GM19468 (cell line): ENCODE data around the gene KLK11.

Experiments used
- ATAC-seq: cut with Tn5 transposase; IDR thresholded peaks from one replicate; pipeline ENCODE4 v1.9.1; 2021; ENCODE audit warnings: mild to moderate bottlenecking, moderate library complexity, moderate number of reproducible peaks; ENCODE audit not compliant: unreplicated experiment; ENCODE audit errors: extremely low read depth

Gene KLK11

GRCh38 chr19:51026554-51026831, at the start of gene KLK11:
TSS of gene KLK11 (minus strand) at chr19:51026616. CDS start at chr19:51025631, 985 bp downstream.
- ATAC-seq: no peak

- no peak for ATAC-seq
Measured at GRCh38 chr19:51075998-51076397, 49.6 kb upstream of the KLK11 start.

- ATAC-seq: no peak
Measured at GRCh38 chr19:51071095-51071405, 44.6 kb upstream of the KLK11 start.

- no peak for ATAC-seq
Measured at GRCh38 chr19:51070334-51071094, 44.1 kb upstream of the KLK11 start.

- ATAC-seq: no peak
Measured at GRCh38 chr19:51066393-51067186, 40.2 kb upstream of the KLK11 start.

GRCh38 chr19:51065221-51065960, 39.0 kb upstream of the KLK11 start:
- no peak for ATAC-seq

- ATAC-seq: no peak
Measured at GRCh38 chr19:51064534-51065220, 38.3 kb upstream of the KLK11 start, which contains the start of gene KLK13. TSS of gene KLK13 (minus strand) at chr19:51065092. CDS start at chr19:51065067, 25 bp downstream.

- ATAC-seq: no peak
Measured at GRCh38 chr19:51063664-51064063, 37.2 kb upstream of the KLK11 start.

GRCh38 chr19:51060973-51061372, 34.6 kb upstream of the KLK11 start:
- no peak for ATAC-seq

- ATAC-seq: no peak
Measured at GRCh38 chr19:51060336-51060735, 33.9 kb upstream of the KLK11 start.

GRCh38 chr19:51059715-51060114, 33.3 kb upstream of the KLK11 start:
- ATAC-seq: no peak

GRCh38 chr19:51055866-51056265, 29.4 kb upstream of the KLK11 start:
- ATAC-seq: no peak

- ATAC-seq: no peak
Measured at GRCh38 chr19:51047031-51047335, 20.6 kb upstream of the KLK11 start.

GRCh38 chr19:51044327-51044726, 17.9 kb upstream of the KLK11 start:
- ATAC-seq: no peak

- no peak for ATAC-seq
Measured at GRCh38 chr19:51043497-51043896, 17.1 kb upstream of the KLK11 start.

- ATAC-seq: no peak
Measured at GRCh38 chr19:51040151-51040550, 13.7 kb upstream of the KLK11 start.

- no peak for ATAC-seq
Measured at GRCh38 chr19:51036519-51036918, 10.1 kb upstream of the KLK11 start.

GRCh38 chr19:51034704-51035103, 8.3 kb upstream of the KLK11 start, which contains the start of gene KLK12:
TSS of gene KLK12 (minus strand) at chr19:51035002. CDS start at chr19:51034621, 381 bp downstream.
- no peak for ATAC-seq

- no peak for ATAC-seq
Measured at GRCh38 chr19:51031880-51032225, 5.4 kb upstream of the KLK11 start.

GRCh38 chr19:51031220-51031879, 4.9 kb upstream of the KLK11 start:
- ATAC-seq: no peak
